Measurements from ENCODE around the gene PRRC2A. TPM values are rescaled to one million over a fixed set of nuclear protein-coding genes. Genes with fewer than 3 reads are reported as not detected.

The PRRC2A gene
- total RNA-seq, 2 experiments from 2014 or later: 156 to 355 TPM

GRCh38 chr6:31627690-31628287, 7.3 kb downstream of the PRRC2A start:
- Histone ChIP-seq H3K79me2 (ENCODE audit: insufficient read depth, low read depth, low read length) (peaks cover 33% of the 10 kb centered on the region), H3K4me2 (ENCODE audit: low read length) (no peak overlapping the region), H3K27ac (ENCODE audit: low read depth, low read length, poor library complexity, severe bottlenecking) (no peak overlapping the region), H3K4me3 (ENCODE audit: low read depth, low read length, poor library complexity, severe bottlenecking) (no peak overlapping the region), H3K36me3 (ENCODE audit: insufficient read depth, low read length) (peaks cover 100% of the 10 kb centered on the region), H3K9me3 (ENCODE audit: low read length) (no peaks in the 10 kb centered on the region), H3K9me2 (ENCODE audit: insufficient read depth, low read length) (no peaks in the 10 kb centered on the region), H4K20me1 (ENCODE audit: insufficient read depth, low read length) (peaks cover 6% of the 10 kb centered on the region), H3K4me1 (ENCODE audit: insufficient read depth, low read length, poor library complexity, severe bottlenecking) (peaks cover 1% of the 10 kb centered on the region), H2AFZ (ENCODE audit: low read length) (no peak overlapping the region)
- BruUV-seq (replicated peaks): no TSS peak
- TF ChIP-seq CTCF (conservative IDR thresholded peaks at IDR 0.05; ENCODE audit: low read length) (no peak), EZH2phosphoT487 (IDR thresholded peaks at IDR 0.05; ENCODE audit: borderline replicate concordance, low read depth, low read length) (no peak)
- ChIA-PET POLR2A (interaction anchor here (1.2 to 1.3 kb wide), 2 partner anchors 15 to 24 kb away, joined by 3 to 4 read pairs; no protein-coding TSS in a partner anchor), CTCF (ENCODE audit: unreplicated experiment) (no interaction called here)
- intact Hi-C loops (cut with micrococcal nuclease; ENCODE audit: unreplicated experiment): no loop called here
- no peak for DNase-seq (ENCODE audit: low spot score)

- intact Hi-C loops (cut with micrococcal nuclease; ENCODE audit: unreplicated experiment): no loop called here
- ChIA-PET CTCF (ENCODE audit: unreplicated experiment) (no interaction called here), POLR2A (no interaction called here)
- Histone ChIP-seq H4K20me1 (ENCODE audit: insufficient read depth, low read length) (peaks cover 6% of the 10 kb centered on the region; the same call in 1 of the 2 replicates), H2AFZ (ENCODE audit: low read length) (no peak overlapping the region), H3K4me3 (ENCODE audit: low read depth, low read length, poor library complexity, severe bottlenecking) (no peak overlapping the region), H3K79me2 (ENCODE audit: insufficient read depth, low read depth, low read length) (peaks cover 21% of the 10 kb centered on the region), H3K27ac (ENCODE audit: low read depth, low read length, poor library complexity, severe bottlenecking) (no peak overlapping the region), H3K36me3 (ENCODE audit: insufficient read depth, low read length) (peaks cover 100% of the 10 kb centered on the region), H3K4me2 (ENCODE audit: low read length) (no peak overlapping the region), H3K4me1 (ENCODE audit: insufficient read depth, low read length, poor library complexity, severe bottlenecking) (no peaks in the 10 kb centered on the region), H3K9me2 (ENCODE audit: insufficient read depth, low read length) (no peaks in the 10 kb centered on the region), H3K9me3 (ENCODE audit: low read length) (no peaks in the 10 kb centered on the region)
- no peak for DNase-seq (ENCODE audit: low spot score)
- BruUV-seq (replicated peaks): no TSS peak
- no peak for TF ChIP-seq EZH2phosphoT487 (IDR thresholded peaks at IDR 0.05; ENCODE audit: borderline replicate concordance, low read depth, low read length)
- TF ChIP-seq CTCF (conservative IDR thresholded peaks at IDR 0.05; ENCODE audit: low read length): no peak
Observed at GRCh38 chr6:31629014-31629413, 8.5 kb downstream of the PRRC2A start.

- H3K36me3 ChIP-seq (ENCODE audit: insufficient read depth, low read length): peaks cover 100% of the 10 kb centered on the region
- H2AFZ ChIP-seq (ENCODE audit: low read length): no peak overlapping the region
- H3K4me1 ChIP-seq (ENCODE audit: insufficient read depth, low read length, poor library complexity, severe bottlenecking): no peaks in the 10 kb centered on the region
- H3K79me2 ChIP-seq (ENCODE audit: insufficient read depth, low read depth, low read length): peaks cover 14% of the 10 kb centered on the region; the same call in 1 of the 2 replicates
- H3K27ac ChIP-seq (ENCODE audit: low read depth, low read length, poor library complexity, severe bottlenecking): no peak overlapping the region
- intact Hi-C loops (cut with micrococcal nuclease; ENCODE audit: unreplicated experiment): no loop called here
- H3K4me3 ChIP-seq (ENCODE audit: low read depth, low read length, poor library complexity, severe bottlenecking): no peak overlapping the region
- ChIA-PET CTCF (ENCODE audit: unreplicated experiment) (no interaction called here), POLR2A (interaction anchor here (0.8 kb wide), 1 partner anchor 22 kb away, joined by 3 read pairs; the partner anchor contains the start of gene BAG6)
- no peak for DNase-seq (ENCODE audit: low spot score)
- no peaks in the 10 kb centered on the region; the same call in 1 of the 2 replicates for H4K20me1 ChIP-seq (ENCODE audit: insufficient read depth, low read length)
- no peaks in the 10 kb centered on the region for H3K9me2 ChIP-seq (ENCODE audit: insufficient read depth, low read length)
- no TSS peak for BruUV-seq (replicated peaks)
- H3K9me3 ChIP-seq (ENCODE audit: low read length): no peaks in the 10 kb centered on the region
- TF ChIP-seq EZH2phosphoT487 (IDR thresholded peaks at IDR 0.05; ENCODE audit: borderline replicate concordance, low read depth, low read length) (no peak), CTCF (conservative IDR thresholded peaks at IDR 0.05; ENCODE audit: low read length) (no peak)
- H3K4me2 ChIP-seq (ENCODE audit: low read length): no peak overlapping the region
Observed at GRCh38 chr6:31630177-31630934, 9.8 kb downstream of the PRRC2A start.

Data from OCI-LY7 (cell line).